Fibroblast of pulmonary artery (primary cell): ENCODE results near the gene TPRG1L.

ENCODE experiments used
- DNase-seq: peaks from one replicate; pipeline ENCODE4 v3.0.0-alpha.2; 2010; ENCODE audit warnings: low read depth
- H3K4me3 ChIP-seq: replicated peaks from 2 replicates; pipeline ENCODE4 v1.5.1; 2011; ENCODE audit warnings: low read depth, mild to moderate bottlenecking, control low read depth, low read length, moderate library complexity
- CTCF ChIP-seq: IDR thresholded peaks from 2 replicates; pipeline ENCODE4 v1.5.1; 2011; ENCODE audit warnings: mild to moderate bottlenecking, control low read depth, low read length, inconsistent platforms; ENCODE audit errors: missing control alignments

Gene TPRG1L

GRCh38 chr1:3599286-3599811 lies 25.5 kb upstream of the TPRG1L start:
- H3K4me3 ChIP-seq, result no peak overlapping the region
- no peak for DNase-seq
- no peak for TF ChIP-seq CTCF

GRCh38 chr1:3599816-3600215 lies 25.0 kb upstream of the TPRG1L start:
- TF ChIP-seq CTCF, result no peak
- no peak overlapping the region for H3K4me3 ChIP-seq
- DNase-seq, result no peak

- no peak overlapping the region for H3K4me3 ChIP-seq
- TF ChIP-seq CTCF, result no peak
- no peak for DNase-seq
Measured at GRCh38 chr1:3600354-3600753, 24.5 kb upstream of the TPRG1L start.

GRCh38 chr1:3601743-3602142 lies 23.1 kb upstream of the TPRG1L start:
- no peak for TF ChIP-seq CTCF
- no peak for DNase-seq

GRCh38 chr1:3602375-3602774 lies 22.4 kb upstream of the TPRG1L start:
- TF ChIP-seq CTCF, result no peak
- H3K4me3 ChIP-seq, result no peak overlapping the region
- DNase-seq, result no peak

More at GRCh38 chr1:3601743-3602142, 23.1 kb upstream of the TPRG1L start:
- H3K4me3 ChIP-seq, result no peak overlapping the region

GRCh38 chr1:3603156-3603555 lies 21.7 kb upstream of the TPRG1L start:
- DNase-seq, result no peak
- no peak overlapping the region for H3K4me3 ChIP-seq
- TF ChIP-seq CTCF, result no peak
